Retinal pigment epithelial cell (primary cell): ENCODE data around the gene RBMS1.

Experiments
- DNase-seq: peaks from one replicate; pipeline ENCODE4 v3.0.0-alpha.2; 2010; ENCODE audit warnings: low read depth
- H3K4me3 ChIP-seq: 2 replicates; pipeline ENCODE4 v1.5.1; 2011; ENCODE audit warnings: mild to moderate bottlenecking, low read length, control low read depth, moderate library complexity
- TF ChIP-seq, protein P1 (sequence below): conservative IDR thresholded peaks from 2 replicates; pipeline ENCODE4 v1.5.1; 2011; ENCODE audit warnings: low read depth, low read length, control low read depth, inconsistent platforms

Gene RBMS1

DNA sequence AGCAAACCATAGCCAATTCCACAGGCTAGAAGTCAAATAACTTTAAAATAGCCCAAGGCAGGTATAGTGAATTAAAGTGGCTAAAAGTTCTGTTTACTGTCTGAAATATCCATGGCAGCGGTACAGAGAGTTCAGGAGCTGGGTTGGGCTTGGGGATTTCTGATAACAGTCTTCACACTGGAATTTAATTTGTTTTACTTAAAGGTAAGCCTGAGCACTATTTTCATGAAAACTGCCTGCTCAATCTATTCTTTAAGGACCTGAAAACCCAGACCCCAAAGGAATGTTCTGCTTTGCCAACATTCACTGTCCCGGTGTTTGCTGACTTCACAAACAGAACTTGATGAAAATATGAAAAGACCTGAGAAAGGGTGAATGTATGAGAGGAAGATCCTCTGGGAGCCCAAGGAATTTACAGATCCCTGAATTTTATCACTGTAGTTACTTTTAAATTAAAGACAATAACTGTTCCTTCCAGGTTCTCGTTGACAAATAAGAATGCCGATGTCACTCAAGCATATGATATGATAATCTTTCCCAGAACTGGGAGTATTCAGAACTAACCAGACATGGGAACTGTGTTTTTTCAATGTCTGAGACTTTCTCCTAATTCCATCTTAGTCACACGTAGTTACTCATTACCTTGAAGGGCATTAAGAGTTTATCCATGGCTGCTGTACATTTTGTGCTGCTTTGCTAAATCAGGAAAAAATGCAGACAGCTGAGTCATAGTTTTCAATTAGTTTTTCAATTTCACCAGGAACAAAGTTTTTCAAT lies 265.3 kb downstream of the RBMS1 start:
- no peak overlapping the region for H3K4me3 ChIP-seq
- DNase-seq, result peak; percentile 98
- TF ChIP-seq, protein P1, sequence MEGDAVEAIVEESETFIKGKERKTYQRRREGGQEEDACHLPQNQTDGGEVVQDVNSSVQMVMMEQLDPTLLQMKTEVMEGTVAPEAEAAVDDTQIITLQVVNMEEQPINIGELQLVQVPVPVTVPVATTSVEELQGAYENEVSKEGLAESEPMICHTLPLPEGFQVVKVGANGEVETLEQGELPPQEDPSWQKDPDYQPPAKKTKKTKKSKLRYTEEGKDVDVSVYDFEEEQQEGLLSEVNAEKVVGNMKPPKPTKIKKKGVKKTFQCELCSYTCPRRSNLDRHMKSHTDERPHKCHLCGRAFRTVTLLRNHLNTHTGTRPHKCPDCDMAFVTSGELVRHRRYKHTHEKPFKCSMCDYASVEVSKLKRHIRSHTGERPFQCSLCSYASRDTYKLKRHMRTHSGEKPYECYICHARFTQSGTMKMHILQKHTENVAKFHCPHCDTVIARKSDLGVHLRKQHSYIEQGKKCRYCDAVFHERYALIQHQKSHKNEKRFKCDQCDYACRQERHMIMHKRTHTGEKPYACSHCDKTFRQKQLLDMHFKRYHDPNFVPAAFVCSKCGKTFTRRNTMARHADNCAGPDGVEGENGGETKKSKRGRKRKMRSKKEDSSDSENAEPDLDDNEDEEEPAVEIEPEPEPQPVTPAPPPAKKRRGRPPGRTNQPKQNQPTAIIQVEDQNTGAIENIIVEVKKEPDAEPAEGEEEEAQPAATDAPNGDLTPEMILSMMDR, result no peak

DNA sequence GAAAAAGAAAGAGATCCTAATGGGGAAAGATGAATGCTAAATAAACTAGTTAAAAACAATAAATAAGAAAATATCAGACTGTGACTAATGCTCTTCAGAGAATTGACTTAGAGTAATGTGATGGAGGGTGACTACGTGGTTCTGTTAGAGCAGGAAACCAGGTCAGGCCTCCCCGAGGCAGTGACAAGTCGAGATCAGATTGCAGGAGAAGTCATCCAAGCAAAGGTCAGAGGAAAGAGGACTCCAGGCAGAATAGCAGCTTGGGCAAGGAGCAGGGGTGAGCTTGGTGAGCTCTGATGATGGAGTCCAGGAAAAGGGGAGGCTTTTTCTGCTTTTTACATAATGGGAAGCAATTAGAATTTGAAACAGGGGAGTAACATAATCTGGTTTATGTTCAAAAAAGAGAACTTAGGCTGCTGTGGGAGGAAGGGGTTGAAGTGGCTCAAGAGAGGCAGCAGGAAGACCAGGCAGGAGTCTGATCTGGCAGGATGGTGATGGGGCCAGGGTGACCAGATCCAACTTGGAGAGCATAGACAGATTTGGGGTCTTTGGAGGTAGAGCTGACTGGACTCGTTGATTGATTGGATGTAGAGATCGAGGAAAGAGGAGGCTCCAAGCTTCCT lies 266.2 kb downstream of the RBMS1 start:
- H3K4me3 ChIP-seq, result no peak overlapping the region
- TF ChIP-seq, protein P1, result no peak
- DNase-seq, result no peak

GRCh38 chr2:160226367-160226766 lies 267.2 kb downstream of the RBMS1 start:
- no peak for DNase-seq
- no peak overlapping the region for H3K4me3 ChIP-seq
- TF ChIP-seq, protein P1, result no peak

DNA sequence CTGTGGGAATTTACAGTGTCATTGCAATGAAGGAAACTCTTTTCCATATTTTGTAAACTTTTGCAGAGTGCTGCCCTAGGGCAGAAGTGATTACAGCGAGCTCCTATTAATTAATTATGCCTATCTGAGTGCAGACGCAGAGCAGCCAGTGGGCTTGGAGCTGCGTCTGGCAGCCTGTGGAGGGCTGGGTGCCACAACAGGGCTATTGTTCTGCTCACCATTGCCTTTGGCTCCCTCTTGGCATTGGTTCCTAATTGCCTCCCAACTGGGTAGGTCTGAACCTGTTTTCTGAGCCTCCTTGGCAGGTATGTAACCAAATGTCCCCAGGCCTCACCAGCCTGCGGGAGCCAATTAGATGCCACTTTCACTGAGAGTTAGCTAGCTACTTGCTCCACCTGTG lies 267.9 kb downstream of the RBMS1 start:
- H3K4me3 ChIP-seq, result no peak overlapping the region
- peak; percentile 74 for DNase-seq
- TF ChIP-seq, protein P1, result no peak

GRCh38 chr2:160224507-160224906 lies 269.1 kb downstream of the RBMS1 start:
- no peak overlapping the region for H3K4me3 ChIP-seq
- DNase-seq, result no peak
- TF ChIP-seq, protein P1, result no peak

GRCh38 chr2:160224060-160224459 lies 269.5 kb downstream of the RBMS1 start:
- DNase-seq, result peak; percentile 98
- TF ChIP-seq, protein P1, result no peak
- H3K4me3 ChIP-seq, result no peak overlapping the region

GRCh38 chr2:160223560-160223959 lies 270.0 kb downstream of the RBMS1 start:
- no peak overlapping the region for H3K4me3 ChIP-seq
- DNase-seq, result no peak
- TF ChIP-seq, protein P1, result no peak
